Activated T-helper 2 cell treated with anti-CD3 and anti-CD28 coated beads, Interferon-gamma antibody, Interleukin-2, Interleukin-4, amounts not matched to agents 10 μg/mL and 5 μg/mL and 100 μg/mL, durations not matched to agents 14 hours and 24 hours and 36 hours (primary cell): Measurements from ENCODE around the gene MXD4. TPM values are rescaled to one million over a fixed set of nuclear protein-coding genes. Genes with fewer than 3 reads are reported as not detected.
"Not testable (repeated sequence)": the region's sequence is repeated elsewhere in the genome, so short reads cannot be mapped to it uniquely, and the experiment has no call there.

ENCODE experiments used
- DNase-seq: peaks from one replicate; pipeline ENCODE4 v3.0.0; 2021; ENCODE audit warnings: low spot score
- H3K27ac Mint-ChIP-seq: one replicate; pipeline ENCODE4 v1.8.0; 2021; ENCODE audit warnings: mixed read lengths
- H3K27me3 Mint-ChIP-seq: one replicate; pipeline ENCODE4 v1.8.0; 2021; ENCODE audit warnings: low read depth, mixed read lengths
- H3K36me3 Mint-ChIP-seq: one replicate; pipeline ENCODE4 v1.8.0; 2021; ENCODE audit warnings: low read depth, mixed read lengths
- H3K4me1 Mint-ChIP-seq: one replicate; pipeline ENCODE4 v1.8.0; 2021; ENCODE audit warnings: low read depth, mixed read lengths
- H3K4me3 Mint-ChIP-seq: one replicate; pipeline ENCODE4 v1.8.0; 2021; ENCODE audit warnings: low read depth, mild to moderate bottlenecking, moderate library complexity, mixed read lengths
- H3K9me3 Mint-ChIP-seq: one replicate; pipeline ENCODE4 v1.8.0; 2021; ENCODE audit warnings: mixed read lengths
- intact Hi-C: fragments of 100-400 bp; cut with micrococcal nuclease; formaldehyde crosslinking; loops from one replicate; pipeline ENCODE4 v1.15.1; 2023
- total RNA-seq: library from RNA; stranded (reverse); gene quantifications from 2 replicates; pipeline ENCODE4 v1.2.3, GENCODE V29; 2022

Gene MXD4
- total RNA-seq, 1 donor from 2014 or later, result 7.9 TPM

DNA sequence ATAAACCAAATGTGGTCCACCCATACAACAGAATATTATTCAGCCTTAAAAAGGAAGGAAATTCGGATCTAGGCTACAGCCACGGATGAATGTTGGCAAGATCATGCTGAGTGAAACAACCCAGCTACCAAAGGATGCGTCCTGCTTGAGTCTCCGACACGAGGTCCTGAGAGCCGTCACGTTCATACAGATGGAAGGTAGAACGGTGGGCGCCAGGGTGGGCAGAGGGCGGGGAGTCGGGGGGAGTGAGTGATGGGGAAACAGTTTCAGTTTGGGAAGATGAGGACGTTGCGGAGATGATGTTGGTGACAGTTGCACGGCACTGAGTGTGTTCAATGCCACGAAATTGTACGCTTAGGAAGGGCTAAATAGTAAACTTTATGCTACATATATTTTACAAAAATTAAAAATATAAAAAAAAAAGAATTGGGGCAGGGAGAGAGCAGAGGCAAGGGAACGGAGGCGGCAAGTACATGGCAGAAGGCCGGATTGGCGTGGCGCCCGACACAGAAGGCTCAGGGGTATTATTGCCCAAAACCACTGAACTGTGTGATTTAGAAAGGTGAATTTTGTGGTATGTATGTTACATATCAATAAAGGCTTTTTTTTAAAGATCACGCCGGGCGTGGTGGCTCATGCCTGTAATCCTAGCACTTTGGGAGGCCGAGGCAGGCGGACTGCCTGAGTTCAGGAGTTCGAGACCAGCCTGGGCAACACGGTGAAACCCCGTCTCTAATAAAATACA lies 14.8 kb upstream of the MXD4 start:
- Mint-ChIP-seq H3K27me3 (no peaks in the 10 kb centered on the region), H3K4me1 (peaks cover 13% of the 10 kb centered on the region), H3K4me3 (no peak overlapping the region), H3K36me3 (no peaks in the 10 kb centered on the region), H3K9me3 (no peaks in the 10 kb centered on the region), H3K27ac (no peak overlapping the region)
- intact Hi-C loops, result no loop called here
- no peak for DNase-seq

DNA sequence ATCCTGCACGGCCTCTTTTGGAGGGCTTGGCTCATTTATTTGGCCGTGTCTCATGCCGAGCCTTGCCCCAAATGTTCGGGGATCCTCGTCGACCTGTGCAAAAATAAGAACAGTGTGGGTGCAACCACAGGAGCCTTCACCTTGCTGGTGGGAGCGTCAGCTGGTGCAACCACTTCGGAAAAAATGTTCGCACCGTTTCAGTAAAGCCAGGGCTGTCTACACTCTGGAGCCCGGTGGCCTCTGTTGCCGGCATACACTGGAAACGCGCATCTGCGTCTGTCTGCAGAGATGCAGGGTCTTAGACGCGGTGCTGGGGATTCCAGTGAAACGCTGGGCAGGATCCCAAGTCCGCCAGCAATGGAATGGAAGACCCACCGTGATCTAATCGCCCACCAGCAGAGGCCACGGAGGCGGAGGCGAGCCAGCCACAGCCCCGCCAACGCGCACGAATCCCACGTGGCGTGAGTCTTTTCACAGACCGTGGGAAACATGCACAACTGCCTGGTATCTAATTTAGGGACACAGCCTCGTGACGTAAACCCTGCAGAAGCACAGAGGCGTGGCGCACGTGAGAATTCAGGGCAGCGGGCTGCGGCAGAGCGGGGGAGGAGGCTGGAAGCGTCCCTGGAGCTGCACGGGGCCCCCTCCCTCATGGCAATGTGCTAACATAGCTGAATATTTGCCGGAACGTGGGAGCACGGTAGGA lies 13.8 kb upstream of the MXD4 start:
- Mint-ChIP-seq H3K9me3 (no peaks in the 10 kb centered on the region), H3K4me3 (no peak overlapping the region), H3K4me1 (peaks cover 2% of the 10 kb centered on the region), H3K27ac (no peak overlapping the region), H3K27me3 (no peaks in the 10 kb centered on the region), H3K36me3 (no peaks in the 10 kb centered on the region)
- intact Hi-C loops, result no loop called here
- DNase-seq, result no peak

- H3K27ac Mint-ChIP-seq, DNase-seq, H3K9me3 Mint-ChIP-seq, H3K4me3 Mint-ChIP-seq, H3K4me1 Mint-ChIP-seq, H3K27me3 Mint-ChIP-seq, H3K36me3 Mint-ChIP-seq, intact Hi-C loops: not testable (repeated sequence)
Measured at GRCh38 chr4:2275044-2275397, 13.1 kb upstream of the MXD4 start.

- H3K9me3 Mint-ChIP-seq, result no peaks in the 10 kb centered on the region
- intact Hi-C loops, result no loop called here
Measured at GRCh38 chr4:2274320-2275043, 12.6 kb upstream of the MXD4 start.

DNA sequence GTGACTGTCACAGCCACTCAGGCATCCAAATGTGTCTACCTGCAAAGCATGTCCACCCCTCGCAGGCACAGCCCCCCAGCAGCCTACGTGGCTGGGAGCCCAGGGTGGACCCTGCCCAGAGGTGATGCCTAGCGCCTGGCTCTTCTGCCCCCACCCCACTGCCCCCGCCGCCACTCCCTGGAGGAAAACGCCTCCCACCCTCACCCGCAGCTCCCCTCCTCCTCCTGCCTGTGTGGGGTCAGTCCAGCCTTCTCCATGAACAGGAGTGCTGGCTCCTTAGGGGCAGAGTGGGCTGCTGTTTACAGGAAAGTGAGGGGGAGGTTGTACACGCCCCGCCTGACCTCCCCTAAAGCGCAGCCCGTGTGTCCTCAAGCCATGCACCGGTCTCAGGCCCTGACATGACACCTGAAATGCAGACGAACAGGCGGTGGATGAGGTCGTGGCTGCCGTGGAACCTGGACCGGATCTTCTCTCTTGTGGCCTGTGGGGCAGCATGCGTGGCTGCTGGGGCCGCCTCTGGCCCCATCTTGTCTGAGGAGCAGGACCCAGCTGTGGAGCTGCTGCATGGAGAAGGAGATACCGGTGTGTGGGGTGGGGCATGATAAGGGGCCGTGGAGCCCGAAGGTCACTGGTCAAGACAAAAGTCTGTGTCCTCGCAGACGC lies 11.9 kb upstream of the MXD4 start:
- H3K9me3 Mint-ChIP-seq, result no peaks in the 10 kb centered on the region
- H3K27me3 Mint-ChIP-seq, result no peaks in the 10 kb centered on the region
- no peak overlapping the region for H3K27ac Mint-ChIP-seq
- H3K4me3 Mint-ChIP-seq, result no peak overlapping the region
- H3K4me1 Mint-ChIP-seq, result no peaks in the 10 kb centered on the region
- H3K36me3 Mint-ChIP-seq, result no peaks in the 10 kb centered on the region
- intact Hi-C loops, result no loop called here
- no peak for DNase-seq

More at GRCh38 chr4:2274320-2275043, 12.6 kb upstream of the MXD4 start:
- Mint-ChIP-seq H3K27me3 (no peaks in the 10 kb centered on the region), H3K4me1 (no peaks in the 10 kb centered on the region), H3K4me3 (no peak overlapping the region), H3K27ac (no peak overlapping the region), H3K36me3 (no peaks in the 10 kb centered on the region)
- no peak for DNase-seq

DNA sequence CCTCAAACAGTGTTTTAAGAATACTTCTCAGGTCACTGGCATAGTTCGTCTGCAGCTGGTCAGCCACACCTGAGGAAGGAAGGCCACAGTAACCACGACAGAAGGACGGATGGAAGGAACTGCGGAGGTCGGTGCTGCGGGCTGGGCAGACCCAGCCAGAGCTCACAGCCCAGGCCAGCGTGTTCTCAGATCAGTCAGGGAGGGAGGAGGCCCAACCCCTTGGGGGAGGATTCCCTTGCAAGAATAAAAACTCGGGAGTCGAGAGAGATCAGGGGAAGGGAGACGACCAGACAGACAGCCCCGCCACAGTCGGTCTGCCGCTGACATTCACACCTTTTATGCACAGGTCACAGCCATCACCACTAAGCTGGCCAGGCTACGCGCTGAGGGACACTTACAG lies 11.3 kb upstream of the MXD4 start:
- H3K4me3 Mint-ChIP-seq, result no peak overlapping the region
- no peaks in the 10 kb centered on the region for H3K4me1 Mint-ChIP-seq
- H3K27ac Mint-ChIP-seq, result no peak overlapping the region
- intact Hi-C loops, result no loop called here
- H3K36me3 Mint-ChIP-seq, result no peaks in the 10 kb centered on the region
- DNase-seq, result no peak
- H3K9me3 Mint-ChIP-seq, result no peaks in the 10 kb centered on the region
- H3K27me3 Mint-ChIP-seq, result no peaks in the 10 kb centered on the region

GRCh38 chr4:2272828-2273120 lies 10.9 kb upstream of the MXD4 start:
- intact Hi-C loops, result no loop called here

GRCh38 chr4:2272026-2272827 lies 10.3 kb upstream of the MXD4 start:
- DNase-seq, result no peak
- Mint-ChIP-seq H3K27ac (no peak overlapping the region), H3K36me3 (no peaks in the 10 kb centered on the region), H3K4me3 (no peak overlapping the region), H3K9me3 (no peaks in the 10 kb centered on the region), H3K4me1 (no peaks in the 10 kb centered on the region), H3K27me3 (no peaks in the 10 kb centered on the region)
- intact Hi-C loops, result no loop called here

More at GRCh38 chr4:2272828-2273120, 10.9 kb upstream of the MXD4 start:
- Mint-ChIP-seq H3K27me3 (no peaks in the 10 kb centered on the region), H3K36me3 (no peaks in the 10 kb centered on the region), H3K4me1 (no peaks in the 10 kb centered on the region), H3K27ac (no peak overlapping the region), H3K4me3 (no peak overlapping the region), H3K9me3 (no peaks in the 10 kb centered on the region)
- DNase-seq, result no peak

GRCh38 chr4:2271279-2272025 lies 9.5 kb upstream of the MXD4 start:
- Mint-ChIP-seq H3K4me3 (no peak overlapping the region), H3K27ac (no peak overlapping the region), H3K27me3 (no peaks in the 10 kb centered on the region), H3K36me3 (no peaks in the 10 kb centered on the region), H3K9me3 (no peaks in the 10 kb centered on the region), H3K4me1 (no peaks in the 10 kb centered on the region)
- DNase-seq, result no peak
- intact Hi-C loops, result no loop called here

DNA sequence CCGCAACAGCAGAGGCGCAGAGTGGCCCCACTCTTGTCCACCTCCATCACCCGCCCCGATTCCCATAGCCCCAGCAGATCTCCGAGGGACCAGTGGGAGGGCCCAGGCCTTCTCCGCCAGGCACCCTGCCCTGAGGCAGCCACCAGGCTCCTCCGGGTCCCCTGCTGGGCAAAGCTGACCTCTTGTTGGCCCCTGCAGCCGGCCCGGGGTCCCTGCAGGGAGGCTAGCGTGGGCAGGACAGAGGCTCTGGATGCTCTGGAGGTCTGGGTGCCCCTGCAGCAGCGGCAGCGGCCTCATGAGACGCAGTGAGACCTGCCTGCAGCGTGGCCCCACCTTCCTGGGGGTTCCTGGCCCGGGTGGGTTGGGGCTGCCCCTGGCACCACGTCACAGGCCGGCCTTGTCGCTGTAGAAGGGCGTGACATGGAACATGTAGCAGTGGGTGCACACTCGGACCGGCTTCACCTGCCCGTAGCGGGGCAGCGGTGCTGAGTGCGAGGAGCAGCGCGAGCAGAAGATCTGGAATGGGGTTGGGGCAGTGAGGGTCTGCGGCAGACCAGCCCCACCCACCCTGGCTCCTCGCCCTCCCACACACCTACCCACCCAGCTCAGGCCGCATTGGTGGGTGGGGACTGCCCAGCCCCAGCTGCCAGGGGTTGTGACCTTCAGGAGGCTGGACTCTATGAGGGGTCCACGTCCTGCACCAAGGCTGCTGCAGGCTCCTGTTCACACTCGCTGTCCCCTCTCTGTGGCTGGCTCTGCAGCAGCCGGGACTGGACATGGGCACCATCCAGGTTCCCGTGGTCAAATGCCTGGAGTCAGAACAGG lies 8.6 kb upstream of the MXD4 start:
- no peaks in the 10 kb centered on the region for H3K27me3 Mint-ChIP-seq

GRCh38 chr4:2269618-2270163 lies 7.8 kb upstream of the MXD4 start:
- no peak overlapping the region for H3K4me3 Mint-ChIP-seq
- H3K27ac Mint-ChIP-seq, result no peak overlapping the region
- H3K36me3 Mint-ChIP-seq, result no peaks in the 10 kb centered on the region
- intact Hi-C loops, result no loop called here
- H3K27me3 Mint-ChIP-seq, result no peaks in the 10 kb centered on the region
- DNase-seq, result no peak
- H3K4me1 Mint-ChIP-seq, result no peaks in the 10 kb centered on the region
- H3K9me3 Mint-ChIP-seq, result no peaks in the 10 kb centered on the region

More for the DNA sequence above, 8.6 kb upstream of the MXD4 start:
- H3K9me3 Mint-ChIP-seq, result no peaks in the 10 kb centered on the region
- intact Hi-C loops, result no loop called here
- DNase-seq, result no peak
- H3K36me3 Mint-ChIP-seq, result no peaks in the 10 kb centered on the region
- no peak overlapping the region for H3K27ac Mint-ChIP-seq
- H3K4me3 Mint-ChIP-seq, result no peak overlapping the region
- no peaks in the 10 kb centered on the region for H3K4me1 Mint-ChIP-seq
